Measurements from ENCODE around the gene OMP.

Gene OMP

GRCh38 chr11:77100166-77101042 is 2.2 kb upstream of the OMP start:
- Histone ChIP-seq H3K4me1 (ENCODE audit: low read depth, poor library complexity, severe bottlenecking) (no peaks in the 10 kb centered on the region), H3K36me3 (ENCODE audit: insufficient read depth) (no peaks in the 10 kb centered on the region), H3K27me3 (ENCODE audit: insufficient read depth, low read depth) (no peaks in the 10 kb centered on the region; the same call in 1 of the 2 replicates), H4K20me1 (ENCODE audit: insufficient read depth) (no peaks in the 10 kb centered on the region), H3K27ac (no peak overlapping the region), H2AFZ (ENCODE audit: low read depth) (no peak overlapping the region), H3K4me3 (IDR thresholded peaks at IDR 0.05; ENCODE audit: insufficient read depth, low read depth, low read length) (no peak overlapping the region), H3K79me2 (ENCODE audit: insufficient read depth, low read depth) (no peaks in the 10 kb centered on the region), H3K9ac (no peak overlapping the region), H3K4me2 (no peak overlapping the region)
- TF ChIP-seq CTCF (conservative IDR thresholded peaks at IDR 0.05; ENCODE audit: low read depth, low read length) = no peak

- Histone ChIP-seq H3K79me2 (ENCODE audit: insufficient read depth, low read depth) (no peaks in the 10 kb centered on the region), H3K4me2 (no peak overlapping the region), H2AFZ (ENCODE audit: low read depth) (no peak overlapping the region), H3K36me3 (ENCODE audit: insufficient read depth) (no peaks in the 10 kb centered on the region), H3K4me1 (ENCODE audit: low read depth, poor library complexity, severe bottlenecking) (no peaks in the 10 kb centered on the region), H4K20me1 (ENCODE audit: insufficient read depth) (no peaks in the 10 kb centered on the region), H3K9ac (no peak overlapping the region), H3K4me3 (IDR thresholded peaks at IDR 0.05; ENCODE audit: insufficient read depth, low read depth, low read length) (no peak overlapping the region), H3K27me3 (ENCODE audit: insufficient read depth, low read depth) (no peaks in the 10 kb centered on the region; the same call in 1 of the 2 replicates), H3K27ac (no peak overlapping the region)
- TF ChIP-seq CTCF (conservative IDR thresholded peaks at IDR 0.05; ENCODE audit: low read depth, low read length) = peak; percentile 70
Observed at GRCh38 chr11:77101043-77101537, 1.6 kb upstream of the OMP start.

GRCh38 chr11:77103319-77103718 is 679 bp downstream of the OMP start:
- H2AFZ ChIP-seq (ENCODE audit: low read depth) = no peak overlapping the region
- H3K27me3 ChIP-seq (ENCODE audit: insufficient read depth, low read depth) = no peaks in the 10 kb centered on the region; the same call in 1 of the 2 replicates
- no peaks in the 10 kb centered on the region for H3K36me3 ChIP-seq (ENCODE audit: insufficient read depth)
- no peak overlapping the region for H3K9ac ChIP-seq
- H3K4me1 ChIP-seq (ENCODE audit: low read depth, poor library complexity, severe bottlenecking) = no peaks in the 10 kb centered on the region
- no peak overlapping the region for H3K27ac ChIP-seq
- no peaks in the 10 kb centered on the region for H4K20me1 ChIP-seq (ENCODE audit: insufficient read depth)
- no peak for TF ChIP-seq CTCF (conservative IDR thresholded peaks at IDR 0.05; ENCODE audit: low read depth, low read length)
- H3K4me3 ChIP-seq (IDR thresholded peaks at IDR 0.05; ENCODE audit: insufficient read depth, low read depth, low read length) = no peak overlapping the region
- no peaks in the 10 kb centered on the region for H3K79me2 ChIP-seq (ENCODE audit: insufficient read depth, low read depth)
- no peak overlapping the region for H3K4me2 ChIP-seq

- no peaks in the 10 kb centered on the region for H3K36me3 ChIP-seq (ENCODE audit: insufficient read depth)
- H3K9ac ChIP-seq = no peak overlapping the region
- no peak overlapping the region for H2AFZ ChIP-seq (ENCODE audit: low read depth)
- H3K4me3 ChIP-seq (IDR thresholded peaks at IDR 0.05; ENCODE audit: insufficient read depth, low read depth, low read length) = no peak overlapping the region
- H3K27me3 ChIP-seq (ENCODE audit: insufficient read depth, low read depth) = no peaks in the 10 kb centered on the region; the same call in 1 of the 2 replicates
- no peaks in the 10 kb centered on the region for H4K20me1 ChIP-seq (ENCODE audit: insufficient read depth)
- H3K4me1 ChIP-seq (ENCODE audit: low read depth, poor library complexity, severe bottlenecking) = no peaks in the 10 kb centered on the region
- H3K79me2 ChIP-seq (ENCODE audit: insufficient read depth, low read depth) = no peaks in the 10 kb centered on the region
- TF ChIP-seq CTCF (conservative IDR thresholded peaks at IDR 0.05; ENCODE audit: low read depth, low read length) = no peak
- no peak overlapping the region for H3K4me2 ChIP-seq
- no peak overlapping the region for H3K27ac ChIP-seq
Observed at GRCh38 chr11:77104727-77105126, 2.1 kb downstream of the OMP start.
